GM06990 (cell line): Measurements from ENCODE around the gene IKZF2.

Experiments used
- DNase-seq: peaks from one replicate; pipeline ENCODE4 v3.0.0-alpha.2; 2011; ENCODE audit not compliant: insufficient read length; ENCODE audit errors: extremely low read depth
- H3K27me3 ChIP-seq: replicated peaks from 2 replicates; pipeline ENCODE4 v1.6.0; 2011; ENCODE audit warnings: low read length; ENCODE audit not compliant: control insufficient read depth, insufficient read depth
- H3K36me3 ChIP-seq: 2 replicates; pipeline ENCODE4 v1.5.1; 2011; ENCODE audit warnings: low read length; ENCODE audit not compliant: control insufficient read depth, insufficient read depth
- H3K4me3 ChIP-seq: replicated peaks from 2 replicates; pipeline ENCODE4 v1.5.1; 2011; ENCODE audit warnings: low read depth, mild to moderate bottlenecking, control low read depth, low read length
- TF ChIP-seq, protein P1 (sequence below): IDR thresholded peaks from 2 replicates; pipeline ENCODE4 v1.5.1; 2011; ENCODE audit warnings: low read length, control low read depth, mild to moderate bottlenecking, inconsistent platforms; ENCODE audit not compliant: insufficient read depth, poor library complexity, severe bottlenecking

The IKZF2 gene

GRCh38 chr2:213187386-213187785 lies 36.0 kb upstream of the IKZF2 start:
- no peaks in the 10 kb centered on the region for H3K36me3 ChIP-seq
- H3K4me3 ChIP-seq = no peak overlapping the region
- no peaks in the 10 kb centered on the region for H3K27me3 ChIP-seq
- TF ChIP-seq, protein P1, sequence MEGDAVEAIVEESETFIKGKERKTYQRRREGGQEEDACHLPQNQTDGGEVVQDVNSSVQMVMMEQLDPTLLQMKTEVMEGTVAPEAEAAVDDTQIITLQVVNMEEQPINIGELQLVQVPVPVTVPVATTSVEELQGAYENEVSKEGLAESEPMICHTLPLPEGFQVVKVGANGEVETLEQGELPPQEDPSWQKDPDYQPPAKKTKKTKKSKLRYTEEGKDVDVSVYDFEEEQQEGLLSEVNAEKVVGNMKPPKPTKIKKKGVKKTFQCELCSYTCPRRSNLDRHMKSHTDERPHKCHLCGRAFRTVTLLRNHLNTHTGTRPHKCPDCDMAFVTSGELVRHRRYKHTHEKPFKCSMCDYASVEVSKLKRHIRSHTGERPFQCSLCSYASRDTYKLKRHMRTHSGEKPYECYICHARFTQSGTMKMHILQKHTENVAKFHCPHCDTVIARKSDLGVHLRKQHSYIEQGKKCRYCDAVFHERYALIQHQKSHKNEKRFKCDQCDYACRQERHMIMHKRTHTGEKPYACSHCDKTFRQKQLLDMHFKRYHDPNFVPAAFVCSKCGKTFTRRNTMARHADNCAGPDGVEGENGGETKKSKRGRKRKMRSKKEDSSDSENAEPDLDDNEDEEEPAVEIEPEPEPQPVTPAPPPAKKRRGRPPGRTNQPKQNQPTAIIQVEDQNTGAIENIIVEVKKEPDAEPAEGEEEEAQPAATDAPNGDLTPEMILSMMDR = no peak
- DNase-seq = no peak

DNA sequence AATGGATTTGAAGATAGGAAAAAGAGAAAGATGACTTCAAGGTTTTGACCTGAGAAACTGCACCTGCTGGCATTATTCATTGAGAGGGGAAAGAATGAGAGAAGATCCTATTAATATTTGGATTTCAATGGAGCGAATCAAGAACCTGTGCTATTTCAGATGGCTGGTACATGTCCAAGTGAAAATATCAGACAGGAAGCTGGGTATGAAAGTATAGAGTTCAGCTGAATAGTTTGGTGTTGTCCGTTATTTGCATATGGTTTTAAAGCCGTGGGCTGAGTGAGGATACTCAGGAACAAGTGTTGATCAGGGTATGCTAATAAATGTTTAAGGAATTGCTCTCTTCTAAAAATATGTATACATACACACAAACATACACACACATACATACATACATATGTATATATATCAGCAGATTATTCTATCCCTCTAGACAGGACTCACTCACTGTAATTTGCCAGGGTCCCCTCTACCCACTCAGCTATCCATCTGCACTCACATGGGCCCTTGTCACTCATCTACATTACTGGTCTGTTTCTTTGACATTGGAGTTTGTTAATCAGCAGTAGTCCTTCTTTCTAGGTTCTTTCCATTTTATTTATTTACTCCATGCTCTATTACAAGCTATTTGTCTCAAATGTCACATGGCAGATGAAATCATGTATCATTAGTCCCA lies 33.9 kb upstream of the IKZF2 start:
- TF ChIP-seq, protein P1 = no peak
- Histone ChIP-seq H3K27me3 (no peaks in the 10 kb centered on the region), H3K36me3 (no peaks in the 10 kb centered on the region), H3K4me3 (no peak overlapping the region)
- DNase-seq = peak; percentile 28

- no peak for DNase-seq
- no peaks in the 10 kb centered on the region for H3K36me3 ChIP-seq
- no peaks in the 10 kb centered on the region for H3K27me3 ChIP-seq
- no peak overlapping the region for H3K4me3 ChIP-seq
- TF ChIP-seq, protein P1 = no peak
Measured at GRCh38 chr2:213181712-213182111, 30.3 kb upstream of the IKZF2 start.

DNA sequence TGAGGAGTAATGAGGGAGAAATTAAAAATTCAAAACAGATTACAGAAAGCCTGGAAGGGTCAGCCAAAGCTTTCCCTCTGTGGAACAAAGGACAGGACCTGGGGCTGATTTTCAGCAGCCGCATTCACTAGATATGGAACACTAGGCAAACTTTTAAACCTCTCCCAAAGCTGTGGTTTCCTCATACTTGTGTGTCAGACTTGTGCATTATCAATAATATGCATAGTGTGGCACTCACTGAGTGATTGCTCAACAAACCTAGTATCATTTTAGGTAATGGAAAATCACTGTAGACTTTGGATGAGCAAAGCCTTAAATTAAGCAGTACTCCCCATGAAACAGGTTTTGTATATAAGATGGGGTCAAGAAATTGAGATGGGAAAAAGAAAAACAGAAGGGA lies 26.3 kb upstream of the IKZF2 start:
- Histone ChIP-seq H3K4me3 (no peak overlapping the region), H3K36me3 (no peaks in the 10 kb centered on the region), H3K27me3 (no peaks in the 10 kb centered on the region)
- TF ChIP-seq, protein P1 = no peak
- DNase-seq = no peak

- TF ChIP-seq, protein P1 = no peak
- DNase-seq = no peak
- no peak overlapping the region for H3K4me3 ChIP-seq
Measured at GRCh38 chr2:213175673-213176247, 24.3 kb upstream of the IKZF2 start.

More at GRCh38 chr2:213175673-213176247, 24.3 kb upstream of the IKZF2 start:
- no peaks in the 10 kb centered on the region for H3K27me3 ChIP-seq
- no peaks in the 10 kb centered on the region for H3K36me3 ChIP-seq
